ENCODE measurements around the gene EIF4E3. TPM values are rescaled to one million over a fixed set of nuclear protein-coding genes. Genes with fewer than 3 reads are reported as not detected.

The EIF4E3 gene
- total and polyA plus RNA-seq, 7 donors, result 14.8 to 35.3 (median 30.1) TPM

- no peaks in the 10 kb centered on the region for H3K27me3 ChIP-seq
- TF ChIP-seq POLR2A (IDR thresholded peaks at IDR 0.05) (no peak), CTCF (IDR thresholded peaks at IDR 0.05) (no peak), EP300 (IDR thresholded peaks at IDR 0.05) (no peak), POLR2AphosphoS5 (IDR thresholded peaks at IDR 0.05) (peak in 1 of 4 donors; percentile 63)
- peaks cover 0 to 66% (median 41%) of the 10 kb centered on the region in 4 donors for H3K4me1 ChIP-seq
- H3K9me3 ChIP-seq, result no peaks in the 10 kb centered on the region
- intact Hi-C loops (cut with DNase I), result loop anchor here (5.0 to 10.0 kb wide), 2 partner anchors 373 to 550 kb away; no protein-coding TSS in a partner anchor
- WGBS, 2 donors, result 43 to 60% methylated on average over 6 of the region's 6 CpGs
- H3K27ac ChIP-seq, result peak overlapping the region in 3 of 4 donors; percentile 52 to 67 (median 58)
- DNase-seq, result peak; percentile 68
- no peaks in the 10 kb centered on the region for H3K36me3 ChIP-seq
- H3K4me3 ChIP-seq, result no peak overlapping the region
These were observed 40.3 kb downstream of the EIF4E3 start for GRCh38 chr3:71684757-71685386.

GRCh38 chr3:71684046-71684756, 41.0 kb downstream of the EIF4E3 start:
- Histone ChIP-seq H3K27ac (peak overlapping the region in 3 of 4 donors; percentile 52 to 67 (median 58)), H3K27me3 (no peaks in the 10 kb centered on the region), H3K36me3 (no peaks in the 10 kb centered on the region), H3K9me3 (no peaks in the 10 kb centered on the region), H3K4me3 (no peak overlapping the region), H3K4me1 (peaks cover 0 to 62% (median 39%) of the 10 kb centered on the region in 4 donors)
- 82 to 89% methylated on average over 7 of the region's 7 CpGs for WGBS, 2 donors
- intact Hi-C loops (cut with DNase I), result loop anchor here (5.0 to 10.0 kb wide), 2 partner anchors 372 to 549 kb away; no protein-coding TSS in a partner anchor
- DNase-seq, result no peak
- no peak for TF ChIP-seq CTCF (IDR thresholded peaks at IDR 0.05)
- TF ChIP-seq EP300 (IDR thresholded peaks at IDR 0.05), result no peak
- TF ChIP-seq POLR2A (IDR thresholded peaks at IDR 0.05), result no peak
- no peak for TF ChIP-seq POLR2AphosphoS5 (IDR thresholded peaks at IDR 0.05)

- Histone ChIP-seq H3K27ac (peak overlapping the region; percentile 56 to 70 (median 67)), H3K27me3 (no peaks in the 10 kb centered on the region), H3K9me3 (no peaks in the 10 kb centered on the region), H3K4me3 (no peak overlapping the region), H3K36me3 (no peaks in the 10 kb centered on the region), H3K4me1 (peaks cover 0 to 70% (median 41%) of the 10 kb centered on the region in 4 donors)
- WGBS, 2 donors, result 47 to 68% methylated on average over 7 of the region's 7 CpGs
- TF ChIP-seq POLR2A (IDR thresholded peaks at IDR 0.05), result no peak
- TF ChIP-seq EP300 (IDR thresholded peaks at IDR 0.05), result no peak
- peak in 2 of 4 donors; percentile 39 to 40 for TF ChIP-seq POLR2AphosphoS5 (IDR thresholded peaks at IDR 0.05)
- peak; percentile 31 to 64 (median 58) for TF ChIP-seq CTCF (IDR thresholded peaks at IDR 0.05)
- DNase-seq, result peak; percentile 89
- intact Hi-C loops (cut with DNase I), result loop anchor here (2.0 to 10.0 kb wide), 3 partner anchors 96 to 546 kb away; no protein-coding TSS in a partner anchor
These were observed 44.0 kb downstream of the EIF4E3 start for GRCh38 chr3:71681224-71681668.

- no peak for DNase-seq
- WGBS, 2 donors, result 15 to 33% methylated on average over 1 of the region's 1 CpG
- peak in 1 of 4 donors; percentile 4 for TF ChIP-seq POLR2AphosphoS5 (IDR thresholded peaks at IDR 0.05)
- no peak for TF ChIP-seq EP300 (IDR thresholded peaks at IDR 0.05)
- Histone ChIP-seq H3K4me1 (peaks cover 0 to 66% (median 40%) of the 10 kb centered on the region in 4 donors), H3K27me3 (no peaks in the 10 kb centered on the region), H3K36me3 (no peaks in the 10 kb centered on the region), H3K27ac (peak overlapping the region; percentile 56 to 70 (median 67)), H3K9me3 (no peaks in the 10 kb centered on the region), H3K4me3 (no peak overlapping the region)
- intact Hi-C loops (cut with DNase I), result loop anchor here (2.0 to 10.0 kb wide), 3 partner anchors 96 to 546 kb away; no protein-coding TSS in a partner anchor
These were observed 44.6 kb downstream of the EIF4E3 start for GRCh38 chr3:71680603-71681002.

GRCh38 chr3:71676931-71677330, 48.3 kb downstream of the EIF4E3 start:
- intact Hi-C loops (cut with DNase I), result no loop called here
- no peaks in the 10 kb centered on the region for H3K27me3 ChIP-seq
- no peak overlapping the region for H3K27ac ChIP-seq
- no peaks in the 10 kb centered on the region for H3K36me3 ChIP-seq
- H3K9me3 ChIP-seq, result no peaks in the 10 kb centered on the region
- WGBS, 2 donors, result 79 to 89% methylated on average over 2 of the region's 2 CpGs
- no peak for DNase-seq
- TF ChIP-seq POLR2A (IDR thresholded peaks at IDR 0.05) (no peak), CTCF (IDR thresholded peaks at IDR 0.05) (no peak), POLR2AphosphoS5 (IDR thresholded peaks at IDR 0.05) (no peak), EP300 (IDR thresholded peaks at IDR 0.05) (no peak)
- H3K4me3 ChIP-seq, result no peak overlapping the region
- H3K4me1 ChIP-seq, result peaks cover 0 to 36% (median 21%) of the 10 kb centered on the region in 4 donors
